CD4-positive, alpha-beta T cell treated with Interleukin-6 for 4 hours (primary cell): ENCODE data around the gene TMEM63B.
A peak's percentile ranks its signal among the peaks of the same experiment; 100 is the strongest.
"Not testable (repeated sequence)": the region's sequence is repeated elsewhere in the genome, so short reads cannot be mapped to it uniquely, and the experiment has no call there.

ENCODE experiments used
- DNase-seq: peaks from one replicate; pipeline ENCODE4 v3.0.0-alpha.2; 2020; ENCODE audit warnings: mixed read lengths

Gene TMEM63B

GRCh38 chr6:44172731-44173500, 45.6 kb downstream of the TMEM63B start:
- DNase-seq: peak; percentile 81

- no peak for DNase-seq
Observed at GRCh38 chr6:44176130-44176761, 48.9 kb downstream of the TMEM63B start.

GRCh38 chr6:44176762-44177509, 49.6 kb downstream of the TMEM63B start:
- peak; percentile 5 for DNase-seq

GRCh38 chr6:44177691-44178423, 50.5 kb downstream of the TMEM63B start:
- no peak for DNase-seq

GRCh38 chr6:44178424-44179071, 51.2 kb downstream of the TMEM63B start:
- DNase-seq: no peak

- no peak for DNase-seq
Observed at GRCh38 chr6:44179072-44179536, 51.8 kb downstream of the TMEM63B start.

GRCh38 chr6:44179648-44180047, 52.3 kb downstream of the TMEM63B start:
- DNase-seq: no peak

GRCh38 chr6:44180406-44180805, 53.1 kb downstream of the TMEM63B start:
- DNase-seq: no peak

- DNase-seq: no peak
Observed at GRCh38 chr6:44180886-44181285, 53.5 kb downstream of the TMEM63B start.

GRCh38 chr6:44181784-44182183, 54.4 kb downstream of the TMEM63B start:
- not testable (repeated sequence) for DNase-seq

GRCh38 chr6:44182911-44183390, 55.6 kb downstream of the TMEM63B start:
- DNase-seq: no peak

- no peak for DNase-seq
Observed at GRCh38 chr6:44183783-44184182, 56.4 kb downstream of the TMEM63B start.

GRCh38 chr6:44185356-44185755, 58.0 kb downstream of the TMEM63B start:
- not testable (repeated sequence) for DNase-seq

- no peak for DNase-seq
Observed at GRCh38 chr6:44185953-44186634, 58.7 kb downstream of the TMEM63B start.

GRCh38 chr6:44186635-44187025, 59.3 kb downstream of the TMEM63B start:
- DNase-seq: no peak

- DNase-seq: no peak
Observed at GRCh38 chr6:44188819-44189218, 61.5 kb downstream of the TMEM63B start.

GRCh38 chr6:44189257-44189656, 61.9 kb downstream of the TMEM63B start:
- DNase-seq: no peak

- DNase-seq: no peak
Observed at GRCh38 chr6:44190715-44191114, 63.4 kb downstream of the TMEM63B start.

GRCh38 chr6:44192428-44193041, 65.2 kb downstream of the TMEM63B start:
- DNase-seq: no peak

GRCh38 chr6:44193307-44193910, 66.1 kb downstream of the TMEM63B start:
- DNase-seq: no peak

- DNase-seq: no peak
Observed at GRCh38 chr6:44194326-44194725, 67.0 kb downstream of the TMEM63B start.
